Fibroblast of skin of abdomen (primary cell): ENCODE results near the gene ZNF423.

Experiments
- DNase-seq: peaks from one replicate; pipeline ENCODE4 v3.0.0-alpha.2; 2013

Gene ZNF423

DNA sequence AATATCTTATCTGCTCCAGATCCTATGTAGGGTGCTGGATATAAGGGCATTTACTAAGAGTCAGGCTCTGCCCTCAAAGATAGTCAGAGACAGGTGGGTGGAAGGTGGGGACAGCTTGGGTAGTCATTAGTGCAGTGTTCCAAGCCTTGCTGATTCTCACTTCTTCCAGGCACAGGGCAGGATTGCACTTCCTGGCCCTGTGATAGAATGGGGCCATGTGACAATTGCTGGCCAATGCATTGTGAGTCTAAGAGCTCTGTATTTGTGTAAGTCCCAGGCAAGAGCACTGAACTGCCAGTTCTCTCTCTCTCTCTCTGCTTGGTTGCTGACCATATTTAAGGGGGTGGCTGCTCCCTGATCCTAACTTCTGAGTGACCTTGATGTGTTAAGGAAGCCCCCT, 370.2 kb downstream of the ZNF423 start:
- no peak for DNase-seq

- no peak for DNase-seq
Measured at GRCh38 chr16:49484936-49485335, 371.0 kb downstream of the ZNF423 start.

- DNase-seq = no peak
Measured at GRCh38 chr16:49484451-49484849, 371.5 kb downstream of the ZNF423 start.

GRCh38 chr16:49483651-49484450, 372.1 kb downstream of the ZNF423 start:
- DNase-seq = no peak

GRCh38 chr16:49483251-49483650, 372.7 kb downstream of the ZNF423 start:
- DNase-seq = no peak

DNA sequence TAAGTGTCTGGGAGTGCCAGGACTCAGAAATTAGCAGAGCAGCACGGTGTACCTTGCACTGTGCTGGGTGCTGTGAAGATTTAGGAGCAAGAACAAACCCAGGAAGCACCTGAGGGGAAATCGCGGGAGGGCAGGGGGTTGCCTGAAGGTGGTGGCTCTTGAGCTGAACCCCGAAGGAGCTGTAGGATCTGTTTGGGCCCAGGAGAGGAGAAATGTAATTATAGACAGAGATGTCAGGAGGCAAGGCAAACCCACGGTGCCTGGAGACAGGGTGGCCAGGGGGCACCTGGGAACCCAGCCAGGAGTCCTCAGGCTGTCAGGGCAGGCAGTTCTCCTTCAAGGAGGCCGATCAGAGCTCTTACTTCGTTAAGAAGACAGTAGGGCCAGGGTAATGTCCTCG, 373.2 kb downstream of the ZNF423 start:
- no peak for DNase-seq

- DNase-seq = no peak
Measured at GRCh38 chr16:49478616-49479015, 377.3 kb downstream of the ZNF423 start.

DNA sequence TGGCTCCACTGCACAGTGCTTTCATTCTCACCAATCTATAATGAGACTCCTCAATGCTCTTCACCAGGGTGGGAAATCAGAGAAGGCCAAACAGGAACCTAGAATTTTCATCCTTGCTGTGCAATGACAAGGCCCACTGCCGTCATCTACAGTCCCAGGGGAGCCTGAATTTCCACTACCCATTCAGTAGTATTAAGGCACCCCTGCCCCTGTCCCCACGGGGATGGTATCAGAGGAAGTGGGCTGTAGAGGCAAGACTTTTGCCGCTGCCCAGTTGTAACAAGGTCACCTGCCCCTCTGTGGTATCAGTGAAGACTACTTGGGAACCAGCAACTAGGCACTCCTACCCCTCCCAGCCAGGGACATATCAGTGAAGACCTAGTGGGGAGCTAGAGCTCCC, 377.8 kb downstream of the ZNF423 start:
- DNase-seq = no peak

- no peak for DNase-seq
Measured at GRCh38 chr16:49477250-49477895, 378.5 kb downstream of the ZNF423 start.

- DNase-seq = no peak
Measured at GRCh38 chr16:49474741-49475140, 381.2 kb downstream of the ZNF423 start.

GRCh38 chr16:49473773-49474172, 382.1 kb downstream of the ZNF423 start:
- DNase-seq = no peak

DNA sequence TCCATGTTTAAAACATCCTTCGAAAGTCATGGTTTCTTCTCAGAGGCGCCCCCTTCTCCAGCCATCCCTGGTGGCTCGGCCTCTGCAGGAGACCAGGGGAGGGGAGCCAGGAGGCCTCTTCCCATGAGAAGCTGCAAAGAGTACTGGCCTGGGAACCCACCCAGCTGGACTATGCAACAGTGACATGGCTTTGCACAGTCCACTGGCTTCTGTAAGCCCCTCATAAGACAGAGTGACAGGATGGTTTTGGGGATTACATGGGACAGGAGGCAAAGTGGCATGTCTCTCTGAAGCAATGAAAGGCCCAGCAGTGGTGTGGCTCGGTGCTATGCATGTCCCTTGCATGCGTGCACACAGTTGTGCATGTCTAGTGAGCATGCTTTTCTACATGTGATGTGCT, 382.8 kb downstream of the ZNF423 start:
- no peak for DNase-seq

- DNase-seq = no peak
Measured at GRCh38 chr16:49472598-49472997, 383.3 kb downstream of the ZNF423 start.

- no peak for DNase-seq
Measured at GRCh38 chr16:49471038-49471727, 384.7 kb downstream of the ZNF423 start.

DNA sequence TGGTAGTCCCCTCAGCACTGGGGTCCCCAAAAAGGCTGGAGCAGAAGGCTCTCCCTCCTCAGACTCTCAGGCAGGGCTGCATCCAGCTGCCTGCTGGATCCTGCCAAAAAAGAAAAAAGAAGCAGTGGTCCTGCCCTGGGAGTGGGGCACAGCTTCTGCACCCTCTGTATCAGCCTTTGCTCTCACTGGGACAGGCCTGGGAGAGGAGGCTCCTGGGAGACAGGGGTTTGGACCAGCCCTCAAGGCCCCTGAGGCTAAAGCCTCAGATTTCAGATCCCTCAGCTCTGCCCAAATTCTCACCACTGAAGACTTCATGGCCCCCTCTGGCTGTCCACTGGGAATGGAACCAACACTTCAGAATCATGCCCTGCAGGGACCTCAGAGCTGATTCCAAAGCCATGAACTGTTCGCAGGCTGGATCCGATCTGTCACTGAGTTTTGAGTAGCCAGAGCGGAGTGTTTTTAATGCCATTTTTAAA, 385.4 kb downstream of the ZNF423 start:
- DNase-seq = no peak

GRCh38 chr16:49469930-49470451, 385.9 kb downstream of the ZNF423 start:
- DNase-seq = no peak

DNA sequence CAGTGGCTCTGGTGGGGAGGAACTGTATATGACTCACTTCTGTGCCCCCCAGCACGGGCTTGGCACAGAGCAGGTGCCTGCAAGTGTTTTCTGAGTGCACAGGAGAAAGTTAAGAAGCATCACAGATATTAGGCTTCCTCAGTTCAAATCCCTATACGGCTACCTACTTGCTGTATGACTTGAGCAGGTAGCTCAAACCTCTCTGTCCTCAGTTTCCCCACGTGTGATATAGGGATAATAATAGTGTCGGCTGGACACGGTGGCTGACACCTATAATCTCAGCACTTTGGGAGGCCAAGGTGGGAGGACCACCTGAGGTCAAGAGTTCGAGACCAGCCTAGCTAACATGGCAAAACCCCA, 386.6 kb downstream of the ZNF423 start:
- DNase-seq = no peak

DNA sequence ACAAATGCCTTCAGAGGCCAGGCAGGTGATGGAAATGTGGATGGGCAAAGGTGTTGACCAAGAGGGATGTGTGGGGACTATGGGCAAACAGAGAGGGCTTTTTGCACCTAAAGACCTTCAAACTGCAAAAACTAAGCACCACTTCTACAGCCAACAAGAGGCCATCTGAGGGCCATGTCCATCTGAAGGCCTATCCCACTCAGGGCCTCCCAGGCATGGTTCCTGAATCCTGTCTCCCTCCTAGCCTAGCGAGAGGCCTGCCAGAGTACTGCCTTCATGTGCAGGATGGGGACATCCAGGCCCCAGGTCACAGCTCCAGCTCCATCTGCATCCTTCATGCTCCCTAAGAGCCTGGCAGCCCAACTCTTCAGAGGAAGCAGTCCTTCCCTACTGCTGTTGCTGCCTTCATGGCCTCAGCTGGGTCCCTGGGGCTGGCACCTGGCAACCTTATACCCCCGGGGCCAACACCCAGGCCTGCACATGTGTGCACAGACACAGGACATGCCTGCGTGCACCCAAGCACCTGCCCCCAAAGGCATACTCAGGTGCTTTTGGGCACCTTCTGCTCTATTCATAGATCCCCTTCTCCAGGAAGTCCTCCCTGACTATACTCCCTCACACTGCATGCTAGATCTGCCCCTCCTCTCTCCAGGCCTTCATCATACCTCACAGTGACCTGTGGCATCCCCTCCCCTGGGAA, 387.2 kb downstream of the ZNF423 start:
- no peak for DNase-seq

DNA sequence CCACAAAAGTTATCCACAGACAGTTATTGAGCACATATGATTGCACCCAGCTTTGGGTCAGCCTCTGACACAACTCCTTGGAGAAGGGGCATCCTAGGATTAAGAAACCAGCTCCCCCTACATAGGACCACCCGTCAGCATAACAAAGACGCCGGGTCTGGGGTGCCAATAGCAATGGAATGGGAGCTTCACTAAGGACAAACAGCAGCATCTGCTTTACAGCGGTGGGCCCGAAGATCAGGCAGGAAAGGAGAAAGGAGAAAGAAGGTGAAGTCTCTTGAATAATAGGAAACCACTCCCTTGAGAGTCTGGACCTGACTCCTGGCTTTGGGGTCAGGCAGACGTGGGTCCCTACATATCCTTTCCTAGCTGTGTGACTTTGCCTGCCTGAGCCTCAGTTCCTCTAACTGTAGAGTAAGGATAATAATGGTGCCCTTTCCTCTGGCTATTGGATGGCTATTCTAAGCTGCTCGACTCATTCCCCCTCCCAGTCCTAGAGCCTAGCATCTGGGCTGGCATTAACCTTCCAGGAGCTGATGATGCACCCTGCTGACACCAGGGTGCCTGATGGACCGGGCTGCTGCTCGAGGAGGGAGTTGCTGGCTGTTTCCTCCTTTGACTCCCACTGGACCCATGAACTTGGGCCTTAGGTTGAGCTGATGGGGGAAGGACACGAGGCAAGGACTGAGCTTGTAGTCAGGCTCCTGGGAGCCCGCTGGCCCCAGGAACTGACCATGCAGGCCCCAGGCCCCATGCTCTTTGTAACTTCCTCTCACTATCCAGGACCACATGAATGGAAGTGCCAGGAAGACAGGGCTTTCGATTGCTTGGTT, 388.2 kb downstream of the ZNF423 start:
- DNase-seq = no peak

DNA sequence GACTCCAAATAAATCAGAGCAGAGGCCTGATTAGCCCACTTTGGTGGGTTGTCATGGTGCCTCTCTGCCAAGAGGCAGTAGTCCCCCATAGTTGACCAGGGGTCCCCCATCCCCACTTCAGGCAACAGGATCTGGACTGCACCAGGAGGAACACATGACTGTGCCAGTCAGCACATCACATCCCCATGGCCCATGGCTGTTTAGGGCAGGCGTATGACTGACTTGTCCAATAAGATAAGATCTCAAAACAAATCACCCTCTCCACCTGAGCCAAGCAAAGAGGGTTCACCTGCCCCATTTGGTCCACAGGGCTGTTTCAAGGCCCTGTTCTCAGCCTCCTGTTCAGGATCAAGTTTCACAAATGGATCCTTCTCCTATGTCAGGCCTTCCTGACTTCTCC, 389.0 kb downstream of the ZNF423 start:
- no peak for DNase-seq

DNA sequence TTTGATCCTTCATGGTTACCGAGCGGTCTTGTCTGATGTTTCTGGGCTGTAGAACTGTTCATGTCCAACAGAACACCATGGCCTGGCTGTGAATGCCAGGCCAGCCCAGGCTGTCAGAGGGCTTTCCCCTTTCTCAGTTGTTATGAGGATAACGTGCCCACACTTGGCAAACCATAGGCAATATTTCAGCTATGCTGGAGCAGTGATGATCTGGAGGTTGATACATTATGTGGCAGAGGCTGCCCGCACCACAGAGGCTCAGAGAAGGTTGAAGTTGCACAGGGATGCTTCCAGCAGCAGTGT, 389.4 kb downstream of the ZNF423 start:
- no peak for DNase-seq
